A549 treated with dexamethasone at 1 μM for 4 hours (cell line): ENCODE measurements around the gene WDR90. TPM values are rescaled to one million over a fixed set of nuclear protein-coding genes. Genes with fewer than 3 reads are reported as not detected.

ENCODE experiments used
- total RNA-seq: library from RNA; stranded (reverse); fragments of 200-300 nt; extraction: Qiagen RNA extraction; gene quantifications from 5 replicates; pipeline ENCODE4 v1.2.3, GENCODE V29; 2022

The WDR90 gene
- total RNA-seq, result 11.8 to 23.4 TPM (median 22.3 TPM) in 5 replicates

GRCh38 chr16:648781-649589 is at the start of gene WDR90:
Gene WDR90, plus strand, starts transcription at chr16:649365. Its CDS starts 52 bp downstream, at chr16:649417.

GRCh38 chr16:630815-631405 is 18.3 kb upstream of the WDR90 start, which contains the start of gene WFIKKN1:
Gene WFIKKN1, plus strand, starts transcription at chr16:630985. Its CDS starts 269 bp downstream, at chr16:631254.

GRCh38 chr16:636206-637080 is 12.7 kb upstream of the WDR90 start, which contains the start of gene METTL26:
Gene METTL26, minus strand, starts transcription at chr16:636305. Its CDS starts 15 bp downstream, at chr16:636290.

GRCh38 chr16:641326-642188 is 7.6 kb upstream of the WDR90 start, which contains the start of gene MCRIP2:
Gene MCRIP2, plus strand, starts transcription at chr16:641828. Its CDS starts 164 bp downstream, at chr16:641992.

GRCh38 chr16:667780-668518 is 18.8 kb downstream of the WDR90 start, which contains the start of gene RHOT2:
Gene RHOT2, plus strand, starts transcription at chr16:668132. Its CDS starts 68 bp downstream, at chr16:668200.

GRCh38 chr16:674968-675883 is 26.1 kb downstream of the WDR90 start, which contains the start of gene RHBDL1:
Gene RHBDL1, plus strand, starts transcription at chr16:675671. Its CDS starts 120 bp downstream, at chr16:675791.

GRCh38 chr16:679814-680624 is 30.9 kb downstream of the WDR90 start, which contains the start of gene STUB1:
Gene STUB1, plus strand, starts transcription at chr16:680410. Its CDS starts 116 bp downstream, at chr16:680526.

GRCh38 chr16:684071-684794 is 35.1 kb downstream of the WDR90 start, which contains the start of gene JMJD8:
Gene JMJD8, minus strand, starts transcription at chr16:684334. Its CDS starts 15 bp downstream, at chr16:684319.

GRCh38 chr16:705431-706188 is 56.4 kb downstream of the WDR90 start, which contains the start of gene FBXL16:
Gene FBXL16, minus strand, starts transcription at chr16:705801. Its CDS starts 8,396 bp downstream, at chr16:697405.

GRCh38 chr16:714558-715476 is 65.7 kb downstream of the WDR90 start, which contains the start of gene METRN:
Gene METRN, plus strand, starts transcription at chr16:715118. Its CDS starts 172 bp downstream, at chr16:715290.

Other genes starting within 250 kb of the WDR90 start
- 21.2 to 29.7 TPM (median 26.3 TPM) in 5 replicates for gene DECR2, start 247.5 kb upstream of the WDR90 start, total RNA-seq
- 23.1 to 33.6 TPM (median 29.8 TPM) in 5 replicates for gene RAB11FIP3, start 223.7 kb upstream of the WDR90 start, total RNA-seq
- gene CAPN15, start 121.7 kb upstream of the WDR90 start, total RNA-seq, result 34.5 to 76.4 TPM (median 71.6 TPM) in 5 replicates
- 0.11 to 0.19 TPM (median 0.15 TPM) in 5 replicates for gene PRR35, start 89.0 kb upstream of the WDR90 start, total RNA-seq
- 0.14 to 0.26 TPM (median 0.21 TPM) in 5 replicates for gene NHLRC4, start 82.4 kb upstream of the WDR90 start, total RNA-seq
- gene PIGQ, start 79.4 kb upstream of the WDR90 start, total RNA-seq, result 24.2 to 41.4 TPM (median 35.5 TPM) in 5 replicates
- gene RAB40C, start 59.3 kb upstream of the WDR90 start, total RNA-seq, result 10.2 to 18.4 TPM (median 18.1 TPM) in 5 replicates
- gene WFIKKN1, start 18.4 kb upstream of the WDR90 start, total RNA-seq, result 0.07 to 0.25 TPM (median 0.18 TPM) in 5 replicates
- gene METTL26, start 13.1 kb upstream of the WDR90 start, total RNA-seq, result 83.7 to 131 TPM (median 124 TPM) in 5 replicates
- 16.4 to 33.0 TPM (median 29.6 TPM) in 5 replicates for gene MCRIP2, start 7.5 kb upstream of the WDR90 start, total RNA-seq
- 48.3 to 98.6 TPM (median 83.1 TPM) in 5 replicates for gene RHOT2, start 18.8 kb downstream of the WDR90 start, total RNA-seq
- gene RHBDL1, start 26.3 kb downstream of the WDR90 start, total RNA-seq, result 0.26 to 1.6 TPM (median 1.2 TPM) in 5 replicates
- 84.0 to 122 TPM (median 114 TPM) in 5 replicates for gene STUB1, start 31.0 kb downstream of the WDR90 start, total RNA-seq
- 63.2 to 85.2 TPM (median 82.5 TPM) in 5 replicates for gene JMJD8, start 35.0 kb downstream of the WDR90 start, total RNA-seq
- gene WDR24, start 41.0 kb downstream of the WDR90 start, total RNA-seq, result 3.7 to 6.8 TPM (median 5.6 TPM) in 5 replicates
- gene FBXL16, start 56.4 kb downstream of the WDR90 start, total RNA-seq, result 8.5 to 16.2 TPM (median 15.7 TPM) in 5 replicates
- gene METRN, start 65.8 kb downstream of the WDR90 start, total RNA-seq, result 88.0 to 175 TPM (median 171 TPM) in 5 replicates
- gene ANTKMT, start 71.8 kb downstream of the WDR90 start, total RNA-seq, result 31.1 to 53.1 TPM (median 45.4 TPM) in 5 replicates
- gene CCDC78, start 77.1 kb downstream of the WDR90 start, total RNA-seq, result 2.9 to 6.2 TPM (median 4.9 TPM) in 5 replicates
- gene HAGHL, start 77.7 kb downstream of the WDR90 start, total RNA-seq, result 15.8 to 17.8 TPM (median 16.5 TPM) in 5 replicates
- gene CIAO3, start 91.6 kb downstream of the WDR90 start, total RNA-seq, result 21.1 to 29.7 TPM (median 29.0 TPM) in 5 replicates
- 2.2 to 4.3 TPM (median 2.8 TPM) in 5 replicates for gene MSLN, start 111.4 kb downstream of the WDR90 start, total RNA-seq
- gene RPUSD1, start 139.0 kb downstream of the WDR90 start, total RNA-seq, result 32.4 to 56.2 TPM (median 53.1 TPM) in 5 replicates
- gene CHTF18, start 139.3 kb downstream of the WDR90 start, total RNA-seq, result 12.2 to 27.2 TPM (median 21.9 TPM) in 5 replicates
- gene GNG13, start 151.4 kb downstream of the WDR90 start, total RNA-seq, result not detected in 5 replicates